K562 (cell line): ENCODE results near the gene PLCD1.
A peak's percentile ranks its signal among the peaks of the same experiment; 100 is the strongest.

Experiments
- ARHGAP35 ChIP-seq: fragments of 450-650 bp; IDR thresholded peaks from 2 replicates; pipeline ENCODE4 v1.6.1; 2018; ENCODE audit not compliant: partially characterized antibody
- CEBPZ ChIP-seq: fragments of 150-350 bp; IDR thresholded peaks from 2 replicates; pipeline ENCODE4 v1.6.1; 2014; ENCODE audit warnings: low read depth, mild to moderate bottlenecking, low read length, borderline replicate concordance
- IRF1 ChIP-seq: sonication (generic); formaldehyde crosslinking; IDR thresholded peaks from 2 replicates; pipeline ENCODE4 v1.8.0; 2022; ENCODE audit warnings: missing genetic modification reagents, mild to moderate bottlenecking, borderline replicate concordance
- JUN ChIP-seq, 2 experiments: sonication (generic) in 1 of 2; formaldehyde crosslinking in 1 of 2; IDR thresholded peaks; 2 replicates each; pipeline versions ENCODE4 v1.6.1 to v1.8.0; 2012 to 2022; ENCODE audit warnings: borderline replicate concordance in 2 of 2, mild to moderate bottlenecking in 2 of 2, improper control_type of control experiment in 1 of 2, low read depth in 1 of 2, low read length in 1 of 2, missing genetic modification reagents in 1 of 2
- KLF16 ChIP-seq: IDR thresholded peaks from 2 replicates; pipeline ENCODE4 v1.6.1; 2016; ENCODE audit warnings: antibody characterized with exemption
- PCBP2 ChIP-seq: fragments of 200-400 bp; formaldehyde crosslinking; IDR thresholded peaks from 2 replicates; pipeline ENCODE4 v1.6.1; 2018; ENCODE audit warnings: low read length, low read depth, mild to moderate bottlenecking, moderate library complexity; ENCODE audit not compliant: poor library complexity, severe bottlenecking
- SIN3A ChIP-seq, 2 experiments: fragments of 150-350 bp in 1 of 2; IDR thresholded peaks; 2 replicates each; pipeline ENCODE4 v1.6.1; 2011 to 2016; ENCODE audit warnings: borderline replicate concordance in 2 of 2, low read depth in 2 of 2, low read length in 2 of 2, mild to moderate bottlenecking in 2 of 2, moderate library complexity in 2 of 2; ENCODE audit not compliant: control insufficient read depth in 1 of 2
- SMC3 ChIP-seq: conservative IDR thresholded peaks from 2 replicates; pipeline ENCODE4 v1.6.1; 2011; ENCODE audit warnings: low read depth, low read length, improper control_type of control experiment; ENCODE audit not compliant: insufficient read depth

- TF ChIP-seq PCBP2 (no peak), ARHGAP35 (no peak), JUN (IDR thresholded peaks at IDR 0.05; ENCODE audit: borderline replicate concordance, low read depth, low read length) (no peak), JUN (CRISPR knock-in tag; IDR thresholded peaks at IDR 0.05; ENCODE audit: borderline replicate concordance) (no peak), SMC3 (peak; percentile 96), SIN3A (IDR thresholded peaks at IDR 0.05; ENCODE audit: borderline replicate concordance in 2 of 2, control insufficient read depth in 1 of 2, low read depth in 2 of 2, low read length in 2 of 2) (no peak), IRF1 (CRISPR knock-in tag) (no peak), KLF16 (no peak), CEBPZ (no peak)
These were observed 62.1 kb downstream of the PLCD1 start for GRCh38 chr3:37967260-37967881.
